Endothelial cell of coronary artery (primary cell): ENCODE measurements around the gene CEP78. TPM values are rescaled to one million over a fixed set of nuclear protein-coding genes. Genes with fewer than 3 reads are reported as not detected.

ENCODE experiments used
- total RNA-seq: library from RNA; depleted of rRNA; stranded (reverse); fragments of >200 nt; gene quantifications from 2 replicates; pipeline ENCODE4 v1.2.3, GENCODE V29; 2014

The CEP78 gene, protein sequence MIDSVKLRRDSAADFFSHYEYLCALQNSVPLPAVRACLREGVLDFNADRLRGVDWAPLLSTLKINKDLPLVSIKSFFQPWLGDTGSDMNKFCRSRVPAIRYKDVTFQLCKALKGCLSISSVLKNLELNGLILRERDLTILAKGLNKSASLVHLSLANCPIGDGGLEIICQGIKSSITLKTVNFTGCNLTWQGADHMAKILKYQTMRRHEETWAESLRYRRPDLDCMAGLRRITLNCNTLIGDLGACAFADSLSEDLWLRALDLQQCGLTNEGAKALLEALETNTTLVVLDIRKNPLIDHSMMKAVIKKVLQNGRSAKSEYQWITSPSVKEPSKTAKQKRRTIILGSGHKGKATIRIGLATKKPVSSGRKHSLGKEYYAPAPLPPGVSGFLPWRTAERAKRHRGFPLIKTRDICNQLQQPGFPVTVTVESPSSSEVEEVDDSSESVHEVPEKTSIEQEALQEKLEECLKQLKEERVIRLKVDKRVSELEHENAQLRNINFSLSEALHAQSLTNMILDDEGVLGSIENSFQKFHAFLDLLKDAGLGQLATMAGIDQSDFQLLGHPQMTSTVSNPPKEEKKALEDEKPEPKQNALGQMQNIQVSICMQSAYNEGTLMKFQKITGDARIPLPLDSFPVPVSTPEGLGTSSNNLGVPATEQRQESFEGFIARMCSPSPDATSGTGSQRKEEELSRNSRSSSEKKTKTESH
- total RNA-seq = 17.5 and 19.0 TPM in 2 replicates

DNA sequence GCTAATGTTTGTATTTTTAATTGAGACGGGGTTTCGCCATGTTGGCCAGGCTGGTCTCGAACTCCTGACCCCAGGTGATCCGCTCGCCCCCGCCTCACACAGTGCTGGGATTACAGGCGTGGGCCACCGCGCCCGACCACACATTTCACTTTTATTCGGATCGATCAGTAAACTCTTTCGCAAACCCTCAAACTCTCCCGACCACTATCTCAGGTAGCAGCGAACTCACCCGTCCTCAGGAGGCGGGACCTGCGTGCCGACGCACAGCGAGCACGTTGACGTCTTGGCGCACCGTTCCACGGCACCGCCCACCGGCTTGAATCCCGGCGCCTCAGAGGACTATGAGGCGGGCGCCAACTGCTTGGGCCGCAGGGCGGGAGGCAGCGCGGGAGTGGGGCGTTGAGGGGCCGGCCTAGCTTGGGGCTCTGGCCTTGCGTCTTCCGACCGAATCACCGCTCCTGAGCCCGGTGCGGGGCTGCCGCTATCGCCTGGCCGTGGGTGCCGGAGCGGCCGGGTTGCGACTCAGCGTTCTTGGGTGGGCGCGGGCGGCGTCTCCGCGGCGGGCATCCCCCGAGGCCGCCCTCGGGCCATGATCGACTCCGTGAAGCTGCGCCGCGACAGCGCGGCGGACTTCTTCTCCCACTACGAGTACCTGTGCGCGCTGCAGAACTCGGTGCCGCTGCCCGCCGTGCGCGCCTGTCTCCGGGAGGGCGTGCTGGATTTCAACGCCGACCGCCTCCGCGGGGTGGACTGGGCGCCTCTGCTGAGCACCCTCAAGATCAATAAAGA is at the start of gene CEP78:
Gene CEP78, plus strand, starts transcription at position 314 of the 789 bp plus-strand sequence. Its CDS starts 276 bp downstream, at position 590.

DNA sequence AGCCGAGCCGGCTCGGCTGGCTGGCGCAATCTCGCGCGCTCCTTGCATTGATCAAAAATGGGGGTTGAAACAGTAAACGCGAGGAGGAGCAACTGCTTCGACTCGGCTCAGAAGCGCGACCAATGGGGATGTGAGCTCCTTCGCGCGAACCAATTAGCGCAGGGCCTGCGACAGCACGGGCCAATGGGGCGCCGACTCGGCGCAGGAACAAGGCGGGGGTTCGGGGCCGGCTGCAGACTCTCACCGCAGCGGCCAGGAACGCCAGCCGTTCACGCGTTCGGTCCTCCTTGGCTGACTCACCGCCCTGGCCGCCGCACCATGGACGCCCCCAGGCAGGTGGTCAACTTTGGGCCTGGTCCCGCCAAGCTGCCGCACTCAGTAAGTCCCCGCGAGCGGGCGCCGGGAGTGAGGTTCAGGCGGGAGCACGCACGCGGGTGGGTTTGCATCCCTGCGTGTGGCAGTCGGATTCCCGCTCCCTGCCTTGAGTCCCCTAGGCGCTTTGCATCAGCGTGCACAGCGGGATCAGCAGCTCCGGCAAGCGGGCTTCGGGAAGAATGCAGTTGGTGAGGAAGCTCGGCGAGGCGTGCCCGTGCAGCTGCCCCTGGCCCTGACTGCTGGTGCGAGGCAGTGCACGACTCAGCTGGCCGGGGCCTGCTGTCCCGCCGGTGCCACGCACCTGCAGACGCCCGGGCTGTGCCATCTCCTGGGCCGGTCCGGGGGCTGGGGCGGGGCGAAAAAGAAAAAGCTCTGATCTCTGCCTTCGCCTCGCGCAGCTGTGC is 61.2 kb downstream of the CEP78 start, which contains the start of gene PSAT1:
Gene PSAT1, plus strand, starts transcription at position 233 of the 779 bp plus-strand sequence. Its CDS starts 86 bp downstream, at position 319.

Other genes with a start within 250 kb of the CEP78 start
- gene GNAQ, start 204.3 kb upstream of the CEP78 start, total RNA-seq = 29.9 and 31.2 TPM in 2 replicates
- gene PSAT1, start 61.0 kb downstream of the CEP78 start, total RNA-seq = 16.4 and 68.9 TPM in 2 replicates